SK-N-SH treated with all-trans-retinoic acid at 6 μM for 48 hours (cell line): Measurements from ENCODE around the gene HLCS.

Experiments used
- RARB ChIP-seq: fragments of 250-450 bp; sonication (Bioruptor Pico); IDR thresholded peaks from 2 replicates; pipeline ENCODE4 v1.8.0; 2021; ENCODE audit warnings: mild to moderate bottlenecking, moderate library complexity
- ZC3H10 ChIP-seq: fragments of 250-450 bp; sonication (Bioruptor Pico); IDR thresholded peaks from 2 replicates; pipeline ENCODE4 v1.5.1; 2021; ENCODE audit warnings: mild to moderate bottlenecking, moderate library complexity
- ZFP30 ChIP-seq: fragments of 450-650 bp; formaldehyde crosslinking; IDR thresholded peaks from 2 replicates; pipeline ENCODE4 v1.5.0; 2022; ENCODE audit warnings: mild to moderate bottlenecking, moderate library complexity
- ZNF70 ChIP-seq: fragments of 450-650 bp; formaldehyde crosslinking; IDR thresholded peaks from 2 replicates; pipeline ENCODE4 v1.5.0; 2020; ENCODE audit warnings: mild to moderate bottlenecking, moderate library complexity
- TF ChIP-seq, protein P1 (sequence below): fragments of 250-450 bp; sonication (Bioruptor Pico); IDR thresholded peaks from 2 replicates; pipeline ENCODE4 v1.5.0; 2020; ENCODE audit warnings: mild to moderate bottlenecking, moderate library complexity
- TF ChIP-seq, protein P2 (sequence below): fragments of 250-450 bp; sonication (Bioruptor Pico); IDR thresholded peaks from 2 replicates; pipeline ENCODE4 v1.5.1; 2020; ENCODE audit warnings: low read depth, mild to moderate bottlenecking, moderate library complexity
- TF ChIP-seq, protein P3 (sequence below): fragments of 250-450 bp; sonication (Bioruptor Pico); IDR thresholded peaks from 2 replicates; pipeline ENCODE4 v1.8.0; 2020; ENCODE audit warnings: mild to moderate bottlenecking, moderate library complexity, borderline replicate concordance

DNA sequence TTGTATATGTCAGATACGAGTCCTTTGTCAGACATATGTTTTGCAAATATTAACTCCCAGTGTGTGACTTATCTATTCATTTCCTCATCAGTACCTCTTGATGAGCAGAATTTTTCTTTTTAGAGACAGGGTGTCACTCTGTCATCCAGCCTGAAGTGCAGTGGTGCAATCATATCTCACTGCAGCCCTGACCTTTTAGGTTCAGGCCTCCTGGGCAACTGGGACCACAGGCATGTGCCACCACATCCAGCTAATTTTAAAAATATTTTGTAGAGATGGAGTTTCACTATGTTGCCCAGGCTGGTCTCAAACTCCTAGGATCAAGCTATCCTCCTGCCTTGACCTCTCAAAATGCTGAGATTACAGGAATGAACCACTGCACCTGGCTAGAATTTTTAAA lies 93.0 kb downstream of the HLCS start:
- TF ChIP-seq, protein P1, sequence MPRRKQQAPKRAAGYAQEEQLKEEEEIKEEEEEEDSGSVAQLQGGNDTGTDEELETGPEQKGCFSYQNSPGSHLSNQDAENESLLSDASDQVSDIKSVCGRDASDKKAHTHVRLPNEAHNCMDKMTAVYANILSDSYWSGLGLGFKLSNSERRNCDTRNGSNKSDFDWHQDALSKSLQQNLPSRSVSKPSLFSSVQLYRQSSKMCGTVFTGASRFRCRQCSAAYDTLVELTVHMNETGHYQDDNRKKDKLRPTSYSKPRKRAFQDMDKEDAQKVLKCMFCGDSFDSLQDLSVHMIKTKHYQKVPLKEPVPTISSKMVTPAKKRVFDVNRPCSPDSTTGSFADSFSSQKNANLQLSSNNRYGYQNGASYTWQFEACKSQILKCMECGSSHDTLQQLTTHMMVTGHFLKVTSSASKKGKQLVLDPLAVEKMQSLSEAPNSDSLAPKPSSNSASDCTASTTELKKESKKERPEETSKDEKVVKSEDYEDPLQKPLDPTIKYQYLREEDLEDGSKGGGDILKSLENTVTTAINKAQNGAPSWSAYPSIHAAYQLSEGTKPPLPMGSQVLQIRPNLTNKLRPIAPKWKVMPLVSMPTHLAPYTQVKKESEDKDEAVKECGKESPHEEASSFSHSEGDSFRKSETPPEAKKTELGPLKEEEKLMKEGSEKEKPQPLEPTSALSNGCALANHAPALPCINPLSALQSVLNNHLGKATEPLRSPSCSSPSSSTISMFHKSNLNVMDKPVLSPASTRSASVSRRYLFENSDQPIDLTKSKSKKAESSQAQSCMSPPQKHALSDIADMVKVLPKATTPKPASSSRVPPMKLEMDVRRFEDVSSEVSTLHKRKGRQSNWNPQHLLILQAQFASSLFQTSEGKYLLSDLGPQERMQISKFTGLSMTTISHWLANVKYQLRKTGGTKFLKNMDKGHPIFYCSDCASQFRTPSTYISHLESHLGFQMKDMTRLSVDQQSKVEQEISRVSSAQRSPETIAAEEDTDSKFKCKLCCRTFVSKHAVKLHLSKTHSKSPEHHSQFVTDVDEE (CRISPR knock-in tag) = no peak
- TF ChIP-seq ZC3H10 (CRISPR knock-in tag) (no peak), ZNF70 (CRISPR knock-in tag) (no peak), RARB (CRISPR knock-in tag) (no peak), ZFP30 (CRISPR knock-in tag) (no peak)
- TF ChIP-seq, protein P2, sequence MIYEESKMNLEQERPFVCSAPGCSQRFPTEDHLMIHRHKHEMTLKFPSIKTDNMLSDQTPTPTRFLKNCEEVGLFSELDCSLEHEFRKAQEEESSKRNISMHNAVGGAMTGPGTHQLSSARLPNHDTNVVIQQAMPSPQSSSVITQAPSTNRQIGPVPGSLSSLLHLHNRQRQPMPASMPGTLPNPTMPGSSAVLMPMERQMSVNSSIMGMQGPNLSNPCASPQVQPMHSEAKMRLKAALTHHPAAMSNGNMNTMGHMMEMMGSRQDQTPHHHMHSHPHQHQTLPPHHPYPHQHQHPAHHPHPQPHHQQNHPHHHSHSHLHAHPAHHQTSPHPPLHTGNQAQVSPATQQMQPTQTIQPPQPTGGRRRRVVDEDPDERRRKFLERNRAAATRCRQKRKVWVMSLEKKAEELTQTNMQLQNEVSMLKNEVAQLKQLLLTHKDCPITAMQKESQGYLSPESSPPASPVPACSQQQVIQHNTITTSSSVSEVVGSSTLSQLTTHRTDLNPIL (CRISPR knock-in tag) = no peak
- TF ChIP-seq, protein P3, sequence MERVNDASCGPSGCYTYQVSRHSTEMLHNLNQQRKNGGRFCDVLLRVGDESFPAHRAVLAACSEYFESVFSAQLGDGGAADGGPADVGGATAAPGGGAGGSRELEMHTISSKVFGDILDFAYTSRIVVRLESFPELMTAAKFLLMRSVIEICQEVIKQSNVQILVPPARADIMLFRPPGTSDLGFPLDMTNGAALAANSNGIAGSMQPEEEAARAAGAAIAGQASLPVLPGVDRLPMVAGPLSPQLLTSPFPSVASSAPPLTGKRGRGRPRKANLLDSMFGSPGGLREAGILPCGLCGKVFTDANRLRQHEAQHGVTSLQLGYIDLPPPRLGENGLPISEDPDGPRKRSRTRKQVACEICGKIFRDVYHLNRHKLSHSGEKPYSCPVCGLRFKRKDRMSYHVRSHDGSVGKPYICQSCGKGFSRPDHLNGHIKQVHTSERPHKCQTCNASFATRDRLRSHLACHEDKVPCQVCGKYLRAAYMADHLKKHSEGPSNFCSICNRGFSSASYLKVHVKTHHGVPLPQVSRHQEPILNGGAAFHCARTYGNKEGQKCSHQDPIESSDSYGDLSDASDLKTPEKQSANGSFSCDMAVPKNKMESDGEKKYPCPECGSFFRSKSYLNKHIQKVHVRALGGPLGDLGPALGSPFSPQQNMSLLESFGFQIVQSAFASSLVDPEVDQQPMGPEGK (CRISPR knock-in tag) = no peak
